Large intestine (tissue), 3 donors: ENCODE measurements around the gene DNASE2B. TPM values are rescaled to one million over a fixed set of nuclear protein-coding genes. Genes with fewer than 3 reads are reported as not detected.

ENCODE experiments used
- DNase-seq, 2 donors: peaks; one replicate each; pipeline versions ENCODE4 v3.0.0 to v3.0.0-alpha.2; 2013
- H3K27ac ChIP-seq: one replicate; pipeline ENCODE4 v1.5.1; 2013; ENCODE audit warnings: low read length
- H3K27me3 ChIP-seq: 2 replicates; pipeline ENCODE4 v1.6.1; 2013; ENCODE audit warnings: low read length; ENCODE audit not compliant: control insufficient read depth, insufficient read depth
- H3K36me3 ChIP-seq: 2 replicates; pipeline ENCODE4 v1.6.1; 2013; ENCODE audit warnings: low read length; ENCODE audit not compliant: control insufficient read depth, insufficient read depth
- H3K4me1 ChIP-seq: one replicate; pipeline ENCODE4 v1.6.1; 2013; ENCODE audit warnings: low read length; ENCODE audit not compliant: control insufficient read depth, insufficient read depth
- H3K4me3 ChIP-seq: one replicate; pipeline ENCODE4 v1.5.1; 2013; ENCODE audit warnings: low read length
- H3K9me3 ChIP-seq: one replicate; pipeline ENCODE4 v1.6.1; 2013; ENCODE audit warnings: mild to moderate bottlenecking, low read depth, low read length, moderate library complexity; ENCODE audit not compliant: control insufficient read depth
- WGBS: methylation state at CpG from one replicate; pipeline ENCODE4 v1.1.5; 2013; ENCODE audit warnings: low lambda C conversion rate; ENCODE audit not compliant: insufficient coverage; 5-methylcytosine and 5-hydroxymethylcytosine counted together
- polyA plus RNA-seq: library from polyadenylated mRNA; unstranded; fragments of 120-200 nt; gene quantifications from one replicate; pipeline ENCODE4 v1.2.1, GENCODE V29; 2013

Gene DNASE2B
- polyA plus RNA-seq, 1 donor = 0.16 TPM

DNA sequence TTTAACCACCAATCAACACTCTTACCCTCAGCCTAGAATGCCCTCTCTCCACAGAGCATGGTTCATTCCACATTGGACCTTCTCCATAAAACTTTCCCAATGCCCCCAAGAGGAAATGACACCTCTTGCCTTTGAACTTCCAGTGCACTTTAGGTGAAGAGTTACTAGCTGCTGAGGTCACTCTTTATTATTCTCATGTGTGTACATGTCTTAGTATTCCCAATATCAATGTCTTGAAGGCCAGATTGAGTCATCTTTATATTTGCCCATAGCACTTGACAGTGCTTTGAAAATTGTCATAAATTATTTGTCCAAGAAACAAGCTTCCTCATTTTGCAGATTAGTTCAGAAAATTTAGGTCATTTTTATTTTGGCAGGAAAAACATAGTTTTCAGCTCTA lies 8.1 kb upstream of the DNASE2B start:
- DNase-seq = peak in 1 of 2 donors; percentile 53
- H3K36me3 ChIP-seq = no peaks in the 10 kb centered on the region

DNA sequence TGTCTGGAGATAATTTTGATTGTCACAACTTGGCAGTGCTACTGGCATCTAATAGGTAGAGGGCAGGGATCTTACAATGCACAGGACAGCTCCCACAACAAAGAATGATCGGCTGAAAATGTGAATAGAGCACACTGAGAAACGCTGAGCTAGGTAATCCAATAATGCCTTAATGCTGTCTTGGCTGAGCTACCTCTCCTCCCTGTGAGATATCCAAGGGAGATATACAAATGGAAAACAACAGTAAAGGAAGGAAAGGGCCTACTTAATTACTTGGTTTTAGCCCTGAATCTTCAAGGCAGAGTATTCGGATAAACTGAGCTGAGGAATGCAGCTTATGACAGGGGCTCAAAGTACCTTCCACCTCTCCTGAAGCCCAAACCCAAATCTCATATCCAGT lies 2.9 kb downstream of the DNASE2B start:
- H3K36me3 ChIP-seq = no peaks in the 10 kb centered on the region
- H3K4me3 ChIP-seq = no peak overlapping the region
- no CpG with 5 or more reads among the region's 3 CpGs for WGBS
- no peaks in the 10 kb centered on the region for H3K9me3 ChIP-seq
- no peak for DNase-seq
- no peak overlapping the region for H3K27ac ChIP-seq
- no peaks in the 10 kb centered on the region for H3K27me3 ChIP-seq
- peaks cover 9% of the 10 kb centered on the region for H3K4me1 ChIP-seq

More for the DNA sequence above, 8.1 kb upstream of the DNASE2B start:
- H3K27me3 ChIP-seq = no peaks in the 10 kb centered on the region
- no peak overlapping the region for H3K4me3 ChIP-seq
- H3K27ac ChIP-seq = no peak overlapping the region
- no peaks in the 10 kb centered on the region for H3K4me1 ChIP-seq
- H3K9me3 ChIP-seq = no peaks in the 10 kb centered on the region

DNA sequence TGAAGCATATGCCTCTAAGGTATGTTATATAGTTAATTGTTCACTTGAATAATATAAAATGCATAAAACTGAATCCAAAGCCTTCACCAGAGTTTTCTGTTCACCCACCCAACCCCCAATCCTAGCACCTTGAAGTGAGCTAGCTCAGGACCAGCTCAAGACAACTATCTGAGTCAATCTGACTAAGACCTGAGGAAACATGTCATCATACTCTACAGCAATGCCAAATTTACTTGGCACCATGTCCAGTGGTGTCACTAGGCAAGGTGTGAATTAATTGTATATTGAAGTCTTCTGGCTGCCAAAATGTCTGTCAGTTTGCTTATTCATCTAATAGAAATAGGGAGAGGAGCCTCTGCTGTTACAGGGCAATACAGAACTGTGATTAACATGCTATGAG lies 3.8 kb downstream of the DNASE2B start:
- DNase-seq = no peak

DNA sequence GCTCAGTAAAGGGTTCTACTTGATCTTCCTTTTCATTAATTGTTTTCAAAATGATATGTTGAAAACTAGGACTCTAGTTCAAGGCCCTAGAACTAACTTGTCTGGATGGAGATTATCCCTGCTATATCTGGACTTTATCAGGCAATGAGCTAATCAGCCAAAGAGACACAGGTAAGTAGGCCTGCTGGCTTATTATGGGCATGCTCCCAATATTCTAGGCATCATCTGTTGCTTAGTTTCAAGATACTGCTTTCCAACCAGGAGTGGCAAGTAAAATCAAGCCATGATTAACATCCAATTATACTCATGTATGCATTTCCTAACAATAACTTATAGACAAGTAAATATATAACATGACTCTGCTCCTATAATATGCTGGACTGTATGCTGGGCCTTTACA lies 4.2 kb downstream of the DNASE2B start:
- DNase-seq = no peak
- H3K9me3 ChIP-seq = no peaks in the 10 kb centered on the region
- no peaks in the 10 kb centered on the region for H3K36me3 ChIP-seq
- no peak overlapping the region for H3K27ac ChIP-seq
- H3K4me3 ChIP-seq = no peak overlapping the region
- peaks cover 22% of the 10 kb centered on the region for H3K4me1 ChIP-seq
- no peaks in the 10 kb centered on the region for H3K27me3 ChIP-seq

More for the DNA sequence above, 3.8 kb downstream of the DNASE2B start:
- Histone ChIP-seq H3K4me1 (peaks cover 18% of the 10 kb centered on the region), H3K9me3 (no peaks in the 10 kb centered on the region), H3K4me3 (no peak overlapping the region), H3K27me3 (no peaks in the 10 kb centered on the region), H3K27ac (no peak overlapping the region), H3K36me3 (no peaks in the 10 kb centered on the region)

DNA sequence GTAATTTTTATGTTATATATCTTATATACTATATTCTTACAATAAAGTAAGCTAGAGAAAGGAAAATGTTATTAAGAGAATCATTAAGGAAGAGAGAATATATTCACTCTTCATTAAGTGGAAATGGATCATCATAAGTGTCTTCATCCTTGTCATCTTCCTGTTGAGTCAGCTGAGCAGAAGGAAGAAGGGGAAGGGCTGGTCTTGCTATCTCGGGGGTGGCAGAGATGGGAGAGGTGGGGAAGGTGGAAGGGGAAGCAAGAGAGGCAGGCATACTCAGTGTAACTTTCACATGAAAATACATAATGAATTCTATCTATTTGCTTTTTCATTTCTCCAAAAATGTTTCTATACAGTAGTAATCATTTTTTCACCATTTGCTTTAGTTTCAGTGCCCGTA lies 5.1 kb downstream of the DNASE2B start:
- H3K4me1 ChIP-seq = peaks cover 28% of the 10 kb centered on the region
- no peaks in the 10 kb centered on the region for H3K27me3 ChIP-seq
- H3K4me3 ChIP-seq = no peak overlapping the region
- no peak overlapping the region for H3K27ac ChIP-seq
- no peaks in the 10 kb centered on the region for H3K9me3 ChIP-seq
- DNase-seq = no peak
- H3K36me3 ChIP-seq = no peaks in the 10 kb centered on the region
- 100% methylated on average over 1 of the region's 2 CpGs for WGBS

DNA sequence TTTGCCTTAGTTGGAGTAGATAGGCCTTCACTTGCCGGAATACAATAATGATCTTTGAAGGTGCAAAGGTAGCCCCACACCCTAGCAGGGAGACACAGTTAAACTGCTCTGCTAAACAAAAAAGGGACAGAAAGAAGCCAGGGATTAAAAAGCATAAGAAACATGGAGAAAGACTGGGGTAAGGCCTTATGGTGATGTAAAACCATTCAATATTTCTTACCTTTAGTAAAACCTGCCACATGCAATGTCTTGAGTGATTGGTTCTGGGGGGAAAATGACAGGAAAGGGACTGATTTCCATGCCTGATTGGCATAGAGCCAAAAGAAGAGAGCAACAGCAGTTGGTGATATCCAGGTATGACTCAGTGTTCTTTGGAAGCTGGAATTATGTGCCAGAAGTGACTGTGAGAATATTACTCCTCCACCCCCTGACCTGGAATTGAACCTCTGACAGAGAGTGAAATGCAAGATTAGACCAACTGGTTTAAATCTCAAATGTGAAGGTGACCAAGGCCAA lies 8.1 kb downstream of the DNASE2B start:
- Histone ChIP-seq H3K4me1 (peaks cover 41% of the 10 kb centered on the region), H3K9me3 (no peaks in the 10 kb centered on the region), H3K27ac (peak overlapping the region; percentile 83), H3K27me3 (no peaks in the 10 kb centered on the region), H3K4me3 (no peak overlapping the region), H3K36me3 (no peaks in the 10 kb centered on the region)
- 29% methylated on average over 1 of the region's 1 CpG for WGBS
- peak; percentile 72 to 91 for DNase-seq

DNA sequence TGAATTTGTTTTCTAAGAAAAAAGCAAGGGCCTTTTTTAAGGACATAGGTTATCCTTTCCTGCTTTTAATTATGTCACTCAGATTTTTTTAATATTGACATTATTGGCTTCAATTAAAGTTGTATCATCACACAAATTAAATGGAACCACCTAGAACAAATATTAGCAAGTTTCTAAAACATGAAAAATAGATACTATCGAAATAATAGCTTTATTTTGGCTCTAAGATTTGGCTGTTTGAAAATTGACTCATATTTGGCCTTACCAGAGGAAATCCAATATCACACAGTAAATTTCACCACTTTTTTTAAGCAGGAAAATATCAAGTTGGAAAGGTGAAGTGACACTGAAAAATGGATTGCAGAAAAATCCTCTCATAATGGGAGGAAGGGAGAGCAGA lies 9.2 kb downstream of the DNASE2B start:
- peak overlapping the region; percentile 83 for H3K27ac ChIP-seq

DNA sequence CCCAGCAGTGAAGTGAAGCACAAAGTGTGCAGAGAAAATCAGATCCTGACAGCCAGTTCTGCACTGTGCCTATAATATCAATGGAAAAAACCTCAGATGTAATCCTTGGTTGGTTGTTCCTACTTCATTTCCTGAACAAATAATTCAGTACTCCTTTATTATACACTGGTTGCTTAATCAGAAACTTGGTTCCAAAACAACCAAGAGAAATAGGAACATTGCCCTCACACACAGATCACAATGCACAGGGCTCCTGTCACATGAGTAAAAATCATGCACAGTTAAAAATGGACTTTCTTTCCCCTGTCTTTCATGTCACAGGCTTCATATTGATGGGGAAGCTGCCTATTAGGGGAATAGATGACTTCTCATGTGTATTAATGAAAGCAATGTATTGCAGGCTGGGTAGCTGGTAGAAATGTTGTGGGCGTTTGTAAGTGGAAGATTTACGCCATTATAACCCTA lies 9.7 kb downstream of the DNASE2B start:
- Histone ChIP-seq H3K27me3 (no peaks in the 10 kb centered on the region), H3K9me3 (no peaks in the 10 kb centered on the region), H3K36me3 (no peaks in the 10 kb centered on the region), H3K27ac (peak overlapping the region; percentile 83), H3K4me3 (no peak overlapping the region), H3K4me1 (peaks cover 41% of the 10 kb centered on the region)
- peak; percentile 52 to 76 for DNase-seq
- no CpG with 5 or more reads among the region's 2 CpGs for WGBS

More for the DNA sequence above, 9.2 kb downstream of the DNASE2B start:
- peaks cover 41% of the 10 kb centered on the region for H3K4me1 ChIP-seq
- H3K36me3 ChIP-seq = no peaks in the 10 kb centered on the region
- WGBS = 100% methylated on average over 1 of the region's 1 CpG
- no peak for DNase-seq
- H3K9me3 ChIP-seq = no peaks in the 10 kb centered on the region
- no peak overlapping the region for H3K4me3 ChIP-seq
- H3K27me3 ChIP-seq = no peaks in the 10 kb centered on the region

DNA sequence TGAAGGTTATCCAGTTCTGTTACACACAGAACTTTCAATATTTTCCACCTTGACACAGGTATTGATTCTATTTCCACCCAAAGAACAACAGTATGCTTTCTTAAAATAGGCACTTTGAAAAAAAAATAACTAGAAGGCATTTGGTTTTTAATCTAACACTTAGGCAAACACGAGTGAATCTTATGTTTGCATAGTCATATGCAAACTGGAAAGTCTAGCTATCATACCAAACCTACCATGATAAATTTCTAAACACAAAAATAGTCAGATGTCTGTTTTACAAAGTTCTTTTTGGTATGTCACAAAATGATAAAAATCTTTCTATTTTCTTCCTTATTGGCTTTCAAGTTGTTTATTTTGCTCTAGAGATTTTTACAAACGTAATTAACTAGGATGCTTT lies 11.6 kb downstream of the DNASE2B start:
- peaks cover 41% of the 10 kb centered on the region for H3K4me1 ChIP-seq

DNA sequence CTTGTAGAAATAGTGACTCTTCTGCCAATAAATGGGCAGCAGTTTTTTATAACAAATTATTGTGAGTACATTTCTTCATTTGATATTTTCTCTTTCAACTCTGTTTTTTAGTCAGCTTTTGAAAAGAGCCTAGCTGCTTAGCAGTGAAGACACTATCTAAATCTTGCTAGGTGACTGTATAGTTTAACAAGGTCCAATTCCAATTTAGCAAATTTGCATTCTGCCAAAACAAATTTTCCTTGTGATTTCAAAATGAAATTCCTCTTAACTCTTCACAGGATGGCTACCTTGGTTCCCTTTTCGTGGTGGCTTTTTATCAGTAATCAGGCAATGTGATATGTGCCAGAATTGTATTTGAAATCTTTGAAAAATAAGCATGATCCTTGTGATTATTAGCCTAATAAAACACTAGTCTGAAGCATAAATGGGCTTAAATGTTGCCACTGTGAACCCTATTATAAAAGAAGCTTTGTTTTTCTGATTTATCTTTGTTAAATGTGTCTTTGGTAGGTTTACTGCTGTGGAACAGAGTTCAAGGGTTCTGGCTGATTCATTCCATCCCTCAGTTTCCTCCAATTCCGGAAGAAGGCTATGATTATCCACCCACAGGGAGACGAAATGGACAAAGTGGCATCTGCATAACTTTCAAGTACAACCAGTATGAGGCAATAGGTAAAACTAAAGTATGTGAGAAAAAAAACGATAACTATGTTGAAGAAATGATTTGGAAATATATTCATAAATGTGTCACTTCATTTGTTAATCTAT lies 12.2 kb downstream of the DNASE2B start:
- WGBS = 40% methylated on average over 1 of the region's 4 CpGs
- DNase-seq = peak; percentile 29 to 64
- H3K27ac ChIP-seq = peak overlapping the region; percentile 17

More for the DNA sequence above, 11.6 kb downstream of the DNASE2B start:
- 0% methylated on average over 1 of the region's 2 CpGs for WGBS
- Histone ChIP-seq H3K9me3 (no peaks in the 10 kb centered on the region), H3K27ac (peak overlapping the region; percentile 17), H3K36me3 (no peaks in the 10 kb centered on the region), H3K27me3 (no peaks in the 10 kb centered on the region), H3K4me3 (no peak overlapping the region)
- no peak for DNase-seq

More for the DNA sequence above, 12.2 kb downstream of the DNASE2B start:
- Histone ChIP-seq H3K4me1 (peaks cover 37% of the 10 kb centered on the region), H3K36me3 (no peaks in the 10 kb centered on the region), H3K4me3 (no peak overlapping the region), H3K27me3 (no peaks in the 10 kb centered on the region), H3K9me3 (no peaks in the 10 kb centered on the region)
